Fibroblast of mammary gland (primary cell): ENCODE results near the gene KCNMA1.

Experiments
- DNase-seq: peaks from one replicate; pipeline ENCODE4 v3.0.0-alpha.2; 2010; ENCODE audit warnings: low read depth
- H3K4me3 ChIP-seq: 2 replicates; pipeline ENCODE4 v1.5.1; 2011; ENCODE audit warnings: low read depth, mild to moderate bottlenecking, low read length, moderate library complexity; ENCODE audit not compliant: control insufficient read depth
- CTCF ChIP-seq: conservative IDR thresholded peaks from 2 replicates; pipeline ENCODE4 v1.5.1; 2011; ENCODE audit warnings: low read depth, low read length, inconsistent platforms; ENCODE audit not compliant: control insufficient read depth, insufficient read depth

KCNMA1 gene

DNA sequence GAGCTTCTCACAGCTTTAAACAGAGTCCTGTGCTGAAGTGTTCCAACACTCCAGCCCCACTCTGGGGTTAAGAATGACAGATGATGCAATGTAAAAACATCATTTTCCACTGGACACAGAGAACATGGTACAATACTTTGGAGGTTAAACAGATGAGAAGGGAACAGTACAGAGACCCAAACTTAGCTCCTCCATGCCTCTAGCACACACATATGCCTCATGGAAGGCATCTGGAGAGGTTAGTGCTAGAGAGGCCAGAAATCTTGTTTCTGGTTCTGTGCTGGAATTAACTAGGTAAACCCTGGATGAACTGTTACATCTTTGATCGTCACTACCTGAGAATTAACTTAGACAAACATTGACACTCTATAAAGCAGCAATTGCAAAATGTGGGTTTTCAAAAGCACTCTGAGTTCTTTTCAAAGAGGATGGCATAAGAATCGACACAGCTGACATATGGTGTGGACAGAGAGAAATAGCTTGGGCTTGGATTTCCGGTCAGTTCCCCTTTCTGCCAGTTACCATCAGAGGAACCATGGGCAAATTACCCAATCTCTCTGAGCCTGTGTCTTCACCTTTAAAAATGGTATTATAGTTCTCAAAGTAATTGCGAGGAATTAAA, 81.9 kb downstream of the KCNMA1 start:
- H3K4me3 ChIP-seq, result no peak overlapping the region
- no peak for TF ChIP-seq CTCF
- DNase-seq, result no peak

DNA sequence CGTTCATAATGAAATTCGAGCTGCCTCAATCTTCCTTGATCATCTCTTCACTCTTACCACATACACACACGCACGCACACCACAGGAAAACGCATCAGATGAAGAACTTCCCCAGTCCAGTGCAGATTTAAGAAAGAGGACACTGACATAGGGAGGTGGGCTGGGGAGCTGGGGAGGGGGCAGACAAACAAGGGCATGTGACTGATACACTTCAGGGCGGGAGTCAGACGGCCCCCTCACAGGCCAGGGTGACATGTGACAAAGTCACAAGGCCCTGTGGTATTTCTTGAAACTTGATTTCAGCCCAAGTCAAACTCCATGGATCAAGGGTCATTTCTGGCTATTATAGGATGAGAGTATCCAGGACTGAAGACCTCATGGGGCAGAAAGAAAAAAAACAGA, 82.6 kb downstream of the KCNMA1 start:
- DNase-seq, result no peak
- TF ChIP-seq CTCF, result no peak
- no peak overlapping the region for H3K4me3 ChIP-seq

- no peak for DNase-seq
- TF ChIP-seq CTCF, result no peak
- H3K4me3 ChIP-seq, result no peak overlapping the region
These were observed 83.6 kb downstream of the KCNMA1 start for GRCh38 chr10:77553966-77554365.

DNA sequence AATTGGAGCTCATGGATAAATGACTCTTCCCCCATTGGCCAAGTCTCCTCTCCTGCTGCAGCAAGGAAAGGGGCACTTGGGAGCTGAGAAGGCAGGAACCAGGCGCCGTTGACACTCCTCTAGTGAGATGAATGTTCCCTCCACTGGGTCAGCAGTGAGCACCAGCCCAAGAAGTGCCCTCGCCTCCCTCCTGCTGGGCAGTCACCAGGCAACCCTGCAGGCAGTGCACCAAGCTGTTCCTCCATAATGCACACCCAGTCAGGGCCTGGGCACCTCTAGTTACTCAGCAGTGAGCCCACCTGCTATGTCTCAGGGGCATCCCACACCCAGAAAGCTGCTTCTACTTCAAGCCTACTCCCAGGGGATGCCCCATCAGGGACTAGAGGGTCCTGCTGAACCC, 84.3 kb downstream of the KCNMA1 start:
- H3K4me3 ChIP-seq, result no peak overlapping the region
- TF ChIP-seq CTCF, result no peak
- no peak for DNase-seq

DNA sequence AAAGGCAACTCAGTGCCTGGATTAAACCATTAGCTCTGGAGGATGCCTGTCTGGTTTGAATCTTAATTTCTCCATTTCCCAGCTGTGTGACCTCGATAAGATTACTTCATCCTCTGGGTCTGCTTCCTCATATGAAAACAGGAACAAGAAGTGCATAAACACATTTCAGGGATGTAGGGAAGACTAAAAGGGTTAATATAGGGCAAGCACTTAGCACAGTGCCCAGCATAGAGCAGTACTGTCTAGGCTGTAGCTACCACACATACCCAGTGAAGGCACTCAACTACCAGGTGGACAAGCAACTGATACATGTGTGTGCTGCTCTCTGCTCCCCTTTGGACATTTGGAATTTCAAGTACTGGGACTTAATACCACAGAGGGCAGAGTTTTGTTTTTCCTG, 85.4 kb downstream of the KCNMA1 start:
- no peak for TF ChIP-seq CTCF
- no peak for DNase-seq
- H3K4me3 ChIP-seq, result no peak overlapping the region

GRCh38 chr10:77550378-77550777, 87.2 kb downstream of the KCNMA1 start:
- no peak overlapping the region for H3K4me3 ChIP-seq
- no peak for TF ChIP-seq CTCF
- no peak for DNase-seq

DNA sequence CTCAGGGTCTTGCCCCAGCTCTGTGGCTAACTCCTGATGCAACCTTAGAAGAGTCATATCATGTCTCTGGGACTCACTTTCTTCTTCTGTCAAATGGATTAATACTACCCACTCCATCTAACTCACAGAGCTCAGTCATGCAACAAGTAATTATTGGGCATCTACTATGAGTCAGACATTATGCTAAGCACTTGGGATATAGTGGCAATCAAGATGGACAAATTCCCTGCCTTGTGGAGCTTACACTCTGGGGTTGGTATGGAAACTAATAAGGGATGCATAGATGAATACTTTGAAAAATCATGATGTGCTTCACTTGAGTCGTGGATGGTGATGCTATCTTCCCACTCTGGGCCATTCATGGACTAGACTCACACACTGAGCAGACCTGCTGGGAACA, 88.9 kb downstream of the KCNMA1 start:
- no peak overlapping the region for H3K4me3 ChIP-seq
- TF ChIP-seq CTCF, result no peak
- DNase-seq, result no peak
